Stimulated activated CD4-positive, alpha-beta T cell treated with anti-CD3 and anti-CD28 coated beads, Interleukin-15, amount 100 ng/mL, for 1 hour (primary cell): ENCODE results near the gene ASAP2.

Source experiments
- DNase-seq, 2 donors: peaks; one replicate each; pipeline ENCODE4 v3.0.0-alpha.2; 2020; ENCODE audit warnings: low read depth in 1 of 2, low spot score in 1 of 2

Gene ASAP2

DNA sequence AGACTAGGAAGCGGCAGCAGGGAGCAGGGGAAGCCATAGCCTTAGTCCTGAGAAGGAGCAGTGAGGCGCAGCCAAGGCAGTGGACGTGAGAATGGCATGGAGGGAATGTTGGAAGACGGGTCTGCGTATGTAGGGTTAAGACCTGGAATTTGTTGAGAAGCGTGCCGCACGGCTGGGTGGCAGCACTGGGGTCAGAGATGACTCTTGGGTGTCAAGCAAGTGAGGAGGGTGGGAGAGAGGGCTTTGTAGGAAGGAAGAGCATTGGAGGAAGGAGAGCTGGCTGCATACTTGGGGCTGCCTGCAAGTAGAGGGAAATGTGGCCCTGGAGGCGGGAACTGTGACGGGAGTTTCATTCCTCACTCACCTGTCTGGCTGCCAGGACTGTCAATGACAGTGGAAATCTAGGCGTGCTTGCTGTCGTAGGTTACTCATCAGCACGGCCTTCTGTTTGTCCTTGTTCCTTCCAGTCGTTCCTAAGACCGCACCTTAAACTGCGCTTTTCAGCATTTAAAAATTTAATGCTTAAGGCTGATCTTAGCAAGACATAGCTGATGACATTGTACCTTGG lies 108.8 kb downstream of the ASAP2 start:
- DNase-seq = no peak

DNA sequence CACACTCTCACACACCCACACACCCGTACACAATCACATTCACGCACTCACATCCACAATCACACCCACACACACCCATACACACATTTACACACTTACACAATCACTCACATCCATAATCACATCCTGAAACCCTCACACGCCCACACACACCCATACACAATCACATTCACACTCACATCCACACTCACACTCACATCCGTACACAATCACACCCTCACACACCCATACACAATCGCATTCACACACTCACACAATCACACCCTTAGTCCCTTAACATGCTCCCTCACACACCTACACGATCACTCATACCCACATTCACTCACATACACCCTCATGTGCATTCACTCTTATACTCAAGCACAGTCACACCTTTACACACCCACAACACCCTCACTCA lies 110.9 kb downstream of the ASAP2 start:
- DNase-seq = no peak

DNA sequence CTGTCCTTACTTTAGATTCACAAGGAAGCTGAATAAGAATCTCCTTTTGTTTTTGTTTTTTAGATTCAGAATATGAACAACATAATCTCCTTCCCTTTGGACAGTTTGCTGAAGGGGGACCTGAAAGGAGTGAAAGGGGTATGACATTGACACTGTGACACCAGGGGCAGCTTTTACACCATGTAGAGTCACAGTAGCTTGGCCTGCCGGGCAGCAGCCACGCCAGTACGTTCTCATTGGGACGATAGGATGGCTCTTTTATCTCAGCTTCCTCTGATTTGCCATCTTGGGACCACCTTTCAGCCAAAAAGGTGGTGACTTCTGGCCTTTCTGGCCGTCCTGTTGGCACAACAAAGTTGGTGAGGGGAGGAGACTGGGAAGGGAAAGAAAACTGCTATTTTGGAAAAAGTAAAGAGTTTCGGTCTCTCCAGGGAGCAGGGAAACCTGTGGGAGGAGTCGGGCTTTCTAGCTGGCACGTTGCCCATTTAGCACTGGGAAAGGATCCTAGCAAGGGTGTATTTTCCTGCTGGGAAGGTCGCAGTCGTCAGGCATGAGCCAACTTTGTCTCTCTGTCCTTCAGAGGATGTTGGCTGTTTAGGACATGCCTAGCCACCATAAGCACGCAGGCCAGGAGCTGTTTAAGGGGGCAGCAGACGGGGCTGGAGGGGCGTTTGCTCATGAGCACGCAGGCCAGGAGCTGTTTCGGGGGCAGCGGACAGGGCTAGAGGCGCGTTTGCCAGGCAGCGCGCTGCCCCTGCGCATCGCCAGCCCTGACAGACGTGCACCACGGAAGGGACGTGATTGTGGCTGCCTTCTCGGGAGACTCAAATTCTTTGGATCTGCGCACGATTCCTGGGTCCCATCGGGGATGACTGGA lies 112.1 kb downstream of the ASAP2 start:
- no peak for DNase-seq

DNA sequence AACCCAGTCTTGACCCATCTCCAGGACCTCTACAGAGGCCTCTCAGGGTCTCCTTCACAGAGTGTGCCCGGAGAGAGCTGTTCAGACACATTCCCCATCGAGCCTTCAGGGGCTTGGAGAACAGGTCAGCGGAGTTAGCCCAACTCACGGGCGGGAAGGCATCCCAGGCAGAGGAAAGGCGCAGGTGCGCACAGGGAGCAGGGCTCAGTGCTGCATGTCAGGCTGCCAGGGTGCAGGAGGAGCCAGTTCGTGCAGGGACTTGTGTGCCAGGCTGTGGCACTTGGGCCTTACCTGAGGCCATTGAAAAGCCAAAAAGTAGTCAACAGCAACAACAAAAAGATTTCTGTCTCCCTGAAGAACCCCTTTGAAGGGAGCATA lies 112.7 kb downstream of the ASAP2 start:
- DNase-seq = no peak

DNA sequence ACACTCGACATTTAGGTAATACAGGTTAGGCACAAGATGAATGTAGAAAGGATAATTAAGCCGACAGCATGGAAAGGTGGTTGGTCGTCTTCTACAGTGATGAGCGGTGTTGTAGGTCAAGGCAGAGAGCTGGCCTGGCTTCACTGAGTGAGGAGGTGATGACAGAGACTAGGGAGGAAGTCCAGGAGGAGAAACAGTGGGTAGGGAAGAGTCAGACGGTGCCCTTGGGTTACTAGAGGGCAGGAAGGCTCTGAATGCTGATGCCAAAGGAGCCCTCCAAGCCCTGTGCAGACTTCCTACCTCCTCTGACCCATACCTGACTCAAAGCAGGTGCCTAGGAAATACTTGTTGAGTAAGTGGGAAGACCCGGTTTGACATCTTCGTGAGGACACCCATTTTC lies 116.0 kb downstream of the ASAP2 start:
- no peak for DNase-seq

DNA sequence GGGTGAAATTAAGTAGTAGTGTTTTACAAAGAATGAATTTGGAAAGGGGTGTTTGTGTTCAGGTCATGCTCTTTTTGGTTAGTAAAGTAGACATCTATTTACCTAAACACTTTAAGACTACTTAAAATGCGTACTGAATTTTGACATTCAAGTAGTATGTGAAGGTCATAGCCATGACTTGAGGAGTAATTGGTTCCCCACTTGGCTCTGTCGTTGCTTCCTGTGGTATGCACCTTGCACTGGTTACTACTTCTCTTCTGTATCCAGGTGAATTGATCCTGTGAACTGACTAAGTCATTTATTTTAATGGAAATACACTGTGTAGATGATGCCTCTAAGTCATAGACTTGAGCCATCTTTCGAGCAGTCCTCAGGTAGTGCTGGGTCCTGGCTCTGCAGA lies 118.8 kb downstream of the ASAP2 start:
- no peak for DNase-seq

DNA sequence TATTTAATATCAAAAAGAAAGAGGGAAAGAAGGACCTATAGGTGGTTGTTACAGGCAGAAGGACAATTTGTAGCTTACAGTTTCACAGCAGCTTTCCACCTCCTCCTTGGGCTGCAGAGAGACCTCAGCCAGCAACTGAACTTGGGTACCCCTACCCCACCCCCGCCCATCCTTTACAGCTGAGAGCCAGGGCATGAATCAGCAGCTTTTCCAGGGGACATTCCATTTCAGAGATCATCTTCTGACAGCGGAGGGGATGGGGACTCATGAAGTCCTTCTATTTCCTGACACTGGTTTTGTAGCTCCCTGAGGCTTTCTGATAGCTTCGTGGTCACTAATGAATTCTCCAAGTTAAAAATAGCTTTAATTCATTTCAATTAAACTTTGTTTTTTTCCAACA lies 120.4 kb downstream of the ASAP2 start:
- no peak for DNase-seq

DNA sequence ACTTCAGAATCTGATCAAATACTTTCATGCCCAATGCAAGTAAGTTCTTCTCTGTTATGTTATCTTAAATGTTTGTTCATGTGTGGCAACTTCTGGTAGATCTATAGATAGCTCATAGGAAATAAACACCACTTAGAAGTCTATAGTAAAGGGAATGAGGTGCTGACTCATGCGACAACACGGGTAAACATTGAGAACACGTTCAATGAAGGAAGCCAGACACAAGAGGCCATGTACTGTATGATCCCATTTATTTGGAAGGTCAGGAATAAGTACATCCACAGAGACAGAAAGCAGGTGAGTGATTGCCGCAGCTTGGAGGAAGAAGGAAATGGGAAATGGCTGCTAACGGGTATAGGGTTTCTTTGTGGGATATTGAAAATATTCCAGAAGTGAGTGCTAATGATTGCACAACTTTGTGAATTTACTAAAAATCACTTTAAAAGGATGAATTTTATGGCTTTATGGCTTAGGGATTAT lies 121.3 kb downstream of the ASAP2 start:
- no peak for DNase-seq

DNA sequence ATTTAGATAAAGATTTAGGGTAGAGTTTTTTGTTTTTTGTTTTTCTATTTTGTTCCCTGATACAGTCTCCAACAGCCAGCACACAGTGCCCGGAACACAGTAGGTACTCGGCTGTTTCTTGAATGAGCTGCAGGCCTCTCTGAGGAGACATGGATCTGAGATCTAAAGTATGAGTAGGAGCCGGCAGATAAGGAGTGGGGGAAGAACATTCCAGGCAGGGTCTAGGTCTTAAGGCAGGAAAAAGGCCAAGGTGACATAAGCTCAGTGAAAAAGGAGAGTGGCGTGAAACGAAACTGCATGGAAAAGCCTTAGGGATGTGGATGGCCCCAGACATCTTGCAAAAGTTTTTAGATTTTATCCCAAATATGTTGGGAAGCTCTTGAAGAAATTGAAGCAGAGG lies 122.3 kb downstream of the ASAP2 start:
- no peak for DNase-seq

DNA sequence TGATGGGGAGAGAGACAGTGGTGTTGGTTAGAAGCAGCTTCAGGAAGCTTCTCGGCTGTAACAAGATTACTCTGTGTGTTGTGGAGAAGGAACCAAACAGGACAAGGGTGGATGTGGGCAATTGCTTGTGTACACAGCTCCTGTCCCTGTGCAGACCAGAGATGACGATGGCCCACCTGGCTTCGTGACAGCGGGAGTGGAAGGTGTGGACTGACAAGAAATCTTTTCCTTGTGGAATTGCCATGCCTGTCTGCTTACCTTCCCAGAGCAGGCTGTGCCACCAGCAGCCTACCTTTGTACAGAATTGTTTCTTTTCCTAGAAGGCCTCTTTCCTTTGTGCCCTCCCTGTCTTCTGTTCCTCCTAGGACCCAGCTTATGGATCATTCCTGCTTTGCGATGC lies 122.9 kb downstream of the ASAP2 start:
- no peak for DNase-seq

DNA sequence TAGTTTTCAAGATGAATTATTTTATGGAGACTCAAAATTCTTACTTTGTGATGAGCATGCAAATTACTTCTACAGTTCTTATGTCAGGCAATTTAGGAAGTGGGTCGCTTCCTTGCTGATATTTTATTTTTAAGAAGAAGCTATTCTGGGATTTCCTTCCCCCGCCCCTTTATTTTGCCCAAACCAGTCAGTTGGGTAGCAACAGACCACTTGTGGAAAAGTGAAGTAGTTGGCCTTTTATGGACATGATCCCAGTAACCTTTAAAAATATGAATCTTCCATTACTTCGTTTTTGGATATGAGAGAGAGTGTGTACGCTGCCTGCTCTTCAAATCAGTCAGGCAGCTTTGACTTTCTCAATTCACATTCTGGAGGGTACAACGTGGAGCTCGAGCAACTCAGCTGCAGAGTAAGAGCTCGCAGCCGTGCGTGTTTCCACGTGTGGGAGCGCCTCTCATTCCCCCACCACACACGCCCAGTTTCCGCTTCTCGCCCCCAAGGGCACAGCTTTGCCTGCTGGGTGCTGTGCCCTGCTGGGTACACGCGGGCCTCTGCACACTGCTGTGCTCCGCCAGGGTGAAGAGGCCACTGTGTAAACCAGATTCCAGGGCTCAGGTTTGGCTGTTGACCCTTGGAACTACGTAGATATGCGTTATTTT lies 124.1 kb downstream of the ASAP2 start:
- DNase-seq = no peak

DNA sequence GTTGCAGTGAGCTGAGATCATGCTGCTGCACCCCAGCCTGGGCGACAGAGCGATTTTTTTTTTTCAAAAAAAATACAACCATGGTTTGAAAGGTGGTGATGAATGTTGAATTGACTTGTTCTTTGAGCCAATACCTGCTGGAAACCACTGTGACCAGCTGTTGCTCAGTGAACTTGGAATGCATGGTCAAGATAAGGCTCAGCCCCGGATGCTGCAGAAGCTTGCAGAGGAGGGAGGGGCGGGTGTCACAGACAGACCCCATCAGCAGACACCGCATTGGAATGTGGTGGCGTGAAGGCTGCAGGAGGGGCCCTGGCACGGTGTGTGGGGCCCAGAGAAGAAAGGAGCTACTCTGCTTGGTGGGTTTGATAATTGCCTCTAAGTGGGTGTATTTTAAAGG lies 125.1 kb downstream of the ASAP2 start:
- DNase-seq = no peak

DNA sequence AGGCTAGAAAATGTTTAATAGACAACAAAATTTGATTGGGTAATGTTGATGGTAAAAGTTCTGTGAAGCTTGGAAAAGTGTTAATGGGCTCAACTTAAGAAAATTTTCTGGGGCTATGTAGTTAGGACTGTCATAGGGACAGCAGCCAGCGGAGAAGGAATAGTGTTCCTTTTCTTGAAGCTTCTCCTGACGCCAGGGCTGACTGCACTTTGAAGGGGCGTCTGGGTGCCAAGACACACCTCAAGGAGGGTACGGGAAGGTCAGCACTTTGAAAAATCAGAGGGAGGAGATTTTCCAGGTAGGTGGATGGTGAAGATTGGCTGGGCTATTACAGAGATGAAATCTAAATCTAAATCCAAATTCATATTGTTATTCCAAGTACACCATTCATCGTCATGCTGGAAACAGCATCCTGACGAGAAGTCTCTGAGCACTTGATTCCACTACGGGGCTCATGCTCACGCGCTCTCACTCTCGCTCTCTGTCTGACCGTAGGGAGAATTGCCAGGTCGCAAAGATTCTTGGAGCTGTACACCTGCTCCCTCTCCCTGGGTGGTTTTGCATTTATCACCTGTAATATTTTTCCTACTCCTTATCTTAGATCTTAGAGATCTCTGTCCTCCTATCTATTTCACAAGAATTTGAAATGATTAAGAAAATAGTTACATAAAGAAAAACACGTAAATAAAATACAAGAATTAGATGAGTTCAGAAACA lies 125.7 kb downstream of the ASAP2 start:
- no peak for DNase-seq

DNA sequence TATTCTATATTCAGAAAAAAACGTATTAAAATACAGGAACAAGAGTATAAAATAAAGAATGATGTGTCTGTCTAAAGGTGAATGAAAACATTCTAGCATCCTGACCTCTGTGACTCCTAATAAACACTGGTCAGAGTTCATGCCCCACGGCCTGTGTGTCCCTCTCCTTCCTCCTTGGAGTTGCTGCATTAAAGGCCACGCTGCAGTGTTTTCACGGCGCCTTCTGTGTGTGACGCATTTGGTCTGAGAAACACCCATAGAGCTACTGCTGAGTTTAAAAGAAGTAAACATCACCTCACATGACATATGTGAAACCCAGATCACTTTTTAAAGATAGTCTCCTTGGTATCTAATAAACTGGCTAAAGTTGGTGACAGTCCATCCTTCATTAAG lies 126.2 kb downstream of the ASAP2 start:
- no peak for DNase-seq

DNA sequence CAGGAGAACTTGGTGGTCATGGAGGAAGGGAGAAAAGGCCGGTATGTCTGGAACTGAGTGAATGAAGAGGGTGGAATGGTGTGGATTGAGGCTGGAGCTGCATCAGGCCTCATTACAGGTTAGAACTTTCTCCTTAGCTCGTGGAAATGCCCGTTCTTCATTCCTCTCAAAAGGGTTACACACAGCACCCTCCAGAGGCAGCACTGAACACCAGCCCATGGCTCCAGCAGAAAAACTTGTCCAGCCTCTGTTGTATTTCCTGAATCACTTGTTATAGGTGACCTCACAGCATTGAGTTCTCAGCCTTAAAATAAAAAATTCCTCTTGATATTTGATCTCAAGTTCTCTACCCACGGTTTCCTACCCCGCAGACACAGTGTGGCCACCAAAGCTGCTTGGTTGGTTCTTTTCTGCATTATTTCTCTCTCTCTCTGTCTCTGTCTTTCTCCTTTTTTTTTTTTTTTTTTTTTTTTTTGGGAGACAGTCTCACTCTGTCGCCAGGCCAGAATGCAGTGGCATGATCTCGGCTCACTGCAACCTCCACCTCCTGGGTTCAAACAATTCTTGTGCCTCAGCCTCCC lies 127.1 kb downstream of the ASAP2 start:
- no peak for DNase-seq

DNA sequence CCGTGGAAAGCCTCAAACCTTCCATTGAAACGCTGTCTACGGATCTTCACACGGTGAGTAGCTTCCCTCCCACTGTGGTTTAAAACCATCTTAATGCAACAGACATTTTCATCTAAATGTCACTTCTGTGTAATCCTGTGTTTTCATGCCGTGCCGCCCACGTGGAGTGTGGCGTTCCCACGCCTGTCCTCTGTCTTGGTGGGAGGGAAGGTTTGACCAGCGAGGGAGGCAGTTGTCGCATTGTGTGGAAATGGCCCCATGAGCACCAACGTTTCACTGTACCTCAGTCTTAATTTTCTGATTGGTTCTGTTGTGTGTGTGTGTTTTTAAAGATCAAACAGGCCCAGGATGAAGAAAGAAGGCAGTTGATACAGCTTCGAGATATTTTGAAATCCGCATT lies 128.1 kb downstream of the ASAP2 start:
- no peak for DNase-seq

DNA sequence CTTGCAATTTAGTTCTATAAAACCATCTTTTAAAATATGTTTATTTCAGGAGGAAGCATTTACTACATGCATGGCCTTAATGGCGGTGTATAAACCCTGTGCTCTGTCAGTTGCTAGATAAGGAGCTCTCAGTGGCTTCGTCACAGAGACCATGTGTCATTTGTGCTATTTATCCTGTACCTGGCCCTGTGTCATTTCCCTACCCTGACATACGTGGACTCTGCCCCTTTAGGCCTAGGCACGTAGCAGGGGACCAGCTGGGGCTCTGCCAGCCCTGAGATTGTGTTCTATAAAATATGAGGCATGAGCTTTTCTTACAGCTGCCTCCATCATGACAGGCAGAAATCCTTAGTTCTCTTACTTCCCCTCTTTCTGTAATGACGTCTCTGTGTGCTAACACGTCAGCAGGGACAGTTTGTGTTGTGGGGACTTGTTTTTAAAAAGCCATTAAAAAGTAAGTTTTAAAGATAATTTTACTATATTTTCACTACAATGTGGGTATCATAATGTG lies 128.8 kb downstream of the ASAP2 start:
- DNase-seq = no peak

DNA sequence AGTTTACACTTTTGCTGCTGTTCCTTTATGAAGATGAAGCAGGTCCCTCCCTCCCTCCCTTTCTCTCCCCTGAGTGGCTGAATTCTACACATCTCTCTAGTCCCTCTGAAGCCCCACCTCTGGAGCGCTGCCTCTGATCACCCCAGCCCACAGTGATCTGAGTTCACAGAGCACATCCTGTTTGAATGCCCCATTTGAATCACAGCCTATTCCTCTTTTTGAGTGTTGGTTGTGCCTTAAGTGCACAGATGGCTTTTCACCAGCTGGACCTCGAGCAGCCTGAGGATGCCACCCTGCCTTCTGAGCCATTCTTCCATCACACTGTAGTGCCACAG lies 129.6 kb downstream of the ASAP2 start:
- no peak for DNase-seq

DNA sequence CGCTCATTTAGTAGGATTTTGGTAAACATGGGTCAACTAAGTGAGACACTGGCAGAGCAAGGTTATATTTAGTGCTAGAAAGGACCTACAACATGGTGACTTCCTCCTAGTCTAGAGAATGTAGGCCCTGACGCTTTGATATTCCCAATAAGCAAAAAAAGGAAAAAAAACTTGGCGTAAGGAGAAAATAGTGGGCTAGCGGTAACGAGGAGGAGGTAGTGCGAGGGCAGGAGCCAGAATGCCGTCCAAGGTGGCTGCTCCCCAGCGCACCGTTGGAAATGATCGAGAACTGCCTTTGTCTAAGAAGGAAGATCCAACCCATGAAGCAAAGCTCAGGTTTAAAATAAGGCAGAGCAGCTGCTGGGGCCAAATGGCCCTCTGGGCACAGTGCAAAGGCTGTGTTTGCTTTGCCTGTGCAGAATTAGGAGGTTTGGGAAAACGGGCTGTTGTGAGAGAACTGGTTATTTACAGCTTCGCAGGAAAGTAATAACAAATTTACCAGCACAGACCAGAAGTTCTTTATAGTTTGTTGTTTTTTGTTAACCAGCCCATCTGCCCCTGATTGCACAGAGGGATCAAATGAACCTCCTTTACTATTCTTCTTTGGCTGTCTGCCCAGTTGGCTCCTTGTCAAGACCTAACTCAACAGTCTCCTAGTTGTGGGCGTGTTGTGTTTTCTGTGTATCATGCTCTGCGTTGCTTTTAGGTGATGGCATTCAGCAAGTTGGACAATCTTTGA lies 130.1 kb downstream of the ASAP2 start:
- DNase-seq = no peak

DNA sequence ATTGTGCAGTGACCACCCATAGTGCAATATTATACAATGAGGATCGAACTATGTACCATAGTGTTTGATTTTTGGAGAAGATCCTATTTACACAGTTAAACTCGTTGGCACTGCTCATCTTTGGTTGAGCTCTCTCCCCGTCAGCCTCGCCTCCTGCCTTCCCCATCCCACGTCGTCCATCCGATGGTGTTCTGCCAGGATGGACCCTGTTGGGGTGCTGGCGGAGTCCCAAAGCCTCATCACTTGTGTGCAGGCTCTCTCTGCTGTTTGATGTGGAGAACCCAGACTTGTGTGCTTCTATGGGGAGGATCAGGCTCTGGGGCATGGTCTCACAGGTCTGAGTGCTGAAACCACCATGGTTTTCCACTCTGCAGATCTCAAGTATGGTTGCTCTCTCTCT lies 131.3 kb downstream of the ASAP2 start:
- no peak for DNase-seq
